ENCODE results near the gene PHC2.

GRCh38 chr1:33276573-33277298 is 154.2 kb downstream of the PHC2 start:
- TF ChIP-seq POLR2A (IDR thresholded peaks at IDR 0.05; ENCODE audit: low read depth, low read length), result no peak
- no peak for TF ChIP-seq TAF1 (IDR thresholded peaks at IDR 0.05; ENCODE audit: low read depth, low read length)
- TF ChIP-seq POLR2AphosphoS5 (IDR thresholded peaks at IDR 0.05; ENCODE audit: low read depth, low read length), result no peak
